H1 (cell line): ENCODE results near the gene TMEM107. TPM values are rescaled to one million over a fixed set of nuclear protein-coding genes. Genes with fewer than 3 reads are reported as not detected.

ENCODE experiments used
- CREB1 ChIP-seq: IDR thresholded peaks from 2 replicates; pipeline ENCODE4 v1.6.1; 2012; ENCODE audit warnings: inconsistent platforms
- PHF8 ChIP-seq: fragments of 200-600 bp; sonication (generic); conservative IDR thresholded peaks from 2 replicates; pipeline ENCODE4 v1.7.1; 2012; ENCODE audit warnings: low read depth, mild to moderate bottlenecking, inconsistent platforms, low read length, moderate library complexity
- SP1 ChIP-seq: IDR thresholded peaks from 2 replicates; pipeline ENCODE4 v1.6.1; 2011; ENCODE audit warnings: low read depth, low read length
- polyA plus RNA-seq, 7 experiments: library from polyadenylated mRNA; depleted of rRNA in 3 of 7; stranded (reverse) in 5 of 7; unstranded in 2 of 7; fragments of >200 nt in 5 of 7; fragments of 200-250 nt in 2 of 7; gene quantifications; 1 replicate in 5 of 7; 2 replicates in 1 of 7; 4 replicates in 1 of 7; pipeline versions ENCODE4 v1.2.1 to v1.2.3, GENCODE V29; 2011 to 2013; ENCODE audit warnings: missing spikeins in 2 of 7, mixed read lengths in 2 of 7
- total RNA-seq: library from RNA; stranded (reverse); fragmentation: NEBNext Ultra II Directional; extraction: Animal tissue kit (Norgen Biotek cat#: 25700); gene quantifications from 2 replicates; pipeline ENCODE4 v1.2.1, GENCODE V29; 2021

TMEM107 gene
- total and polyA plus RNA-seq, 2 of the 8 experiments (the other 6 are each of a cell fraction or from before 2014, with no cell fraction given) = 17.3 to 21.5 TPM

GRCh38 chr17:8167526-8167925, 8.7 kb downstream of the TMEM107 start (continued):
- TF ChIP-seq PHF8 = no peak
- TF ChIP-seq SP1 = no peak
- TF ChIP-seq CREB1 = no peak
